Forelimb muscle (tissue), 1 donor: Measurements from ENCODE around the gene CEACAM16. TPM values are rescaled to one million over a fixed set of nuclear protein-coding genes. Genes with fewer than 3 reads are reported as not detected.
"Not testable (repeated sequence)": the region's sequence is repeated elsewhere in the genome, so short reads cannot be mapped to it uniquely, and the experiment has no call there.

Experiments
- DNase-seq: peaks from one replicate; pipeline ENCODE4 v3.0.0-alpha.2; 2013; ENCODE audit warnings: low read depth
- polyA plus RNA-seq: library from polyadenylated mRNA; unstranded; fragments of 120-200 nt; gene quantifications from one replicate; pipeline ENCODE4 v1.2.1, GENCODE V29; 2013; ENCODE audit not compliant: insufficient read length

The CEACAM16 gene, protein sequence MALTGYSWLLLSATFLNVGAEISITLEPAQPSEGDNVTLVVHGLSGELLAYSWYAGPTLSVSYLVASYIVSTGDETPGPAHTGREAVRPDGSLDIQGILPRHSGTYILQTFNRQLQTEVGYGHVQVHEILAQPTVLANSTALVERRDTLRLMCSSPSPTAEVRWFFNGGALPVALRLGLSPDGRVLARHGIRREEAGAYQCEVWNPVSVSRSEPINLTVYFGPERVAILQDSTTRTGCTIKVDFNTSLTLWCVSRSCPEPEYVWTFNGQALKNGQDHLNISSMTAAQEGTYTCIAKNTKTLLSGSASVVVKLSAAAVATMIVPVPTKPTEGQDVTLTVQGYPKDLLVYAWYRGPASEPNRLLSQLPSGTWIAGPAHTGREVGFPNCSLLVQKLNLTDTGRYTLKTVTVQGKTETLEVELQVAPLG
- polyA plus RNA-seq = 0.37 TPM

DNA sequence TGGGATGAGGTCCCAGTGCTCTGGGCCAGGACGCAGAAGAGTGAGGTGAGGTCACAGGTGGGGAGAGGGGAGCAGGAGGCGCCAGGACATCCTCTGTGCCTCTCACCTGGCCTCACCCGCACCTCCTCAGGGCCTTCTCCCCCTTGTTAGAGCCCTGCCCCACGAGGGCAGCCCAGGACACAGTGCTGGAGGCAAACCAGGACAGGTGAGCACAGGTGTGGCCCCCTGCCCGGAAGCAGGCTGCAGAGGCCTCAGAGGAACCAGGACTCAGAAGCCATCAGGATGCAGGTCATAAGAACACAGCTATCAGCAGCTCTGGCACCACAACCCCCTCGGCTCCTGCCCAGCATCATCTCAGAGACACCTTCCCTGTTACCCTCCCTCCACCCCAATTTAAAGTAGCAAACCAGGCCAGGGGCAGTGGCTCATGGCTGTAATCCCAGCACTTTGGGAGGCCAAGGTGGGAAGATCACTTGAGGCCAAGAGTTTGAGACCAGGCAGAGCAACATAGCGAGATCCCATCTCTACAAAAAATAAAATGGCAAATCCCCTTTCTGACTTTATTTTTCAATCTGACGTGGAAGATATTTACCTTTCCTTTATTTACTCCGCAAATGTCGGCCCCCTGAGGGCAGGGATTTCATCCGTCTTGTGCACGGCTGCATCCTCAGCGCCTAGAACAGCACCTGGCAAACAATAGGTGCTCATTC, at the start of gene CEACAM16:
CEACAM16 (plus strand) TSS at position 660 of the 710 bp plus-strand sequence. CDS start 2,306 bp downstream, outside the sequence.
- no peak for DNase-seq

DNA sequence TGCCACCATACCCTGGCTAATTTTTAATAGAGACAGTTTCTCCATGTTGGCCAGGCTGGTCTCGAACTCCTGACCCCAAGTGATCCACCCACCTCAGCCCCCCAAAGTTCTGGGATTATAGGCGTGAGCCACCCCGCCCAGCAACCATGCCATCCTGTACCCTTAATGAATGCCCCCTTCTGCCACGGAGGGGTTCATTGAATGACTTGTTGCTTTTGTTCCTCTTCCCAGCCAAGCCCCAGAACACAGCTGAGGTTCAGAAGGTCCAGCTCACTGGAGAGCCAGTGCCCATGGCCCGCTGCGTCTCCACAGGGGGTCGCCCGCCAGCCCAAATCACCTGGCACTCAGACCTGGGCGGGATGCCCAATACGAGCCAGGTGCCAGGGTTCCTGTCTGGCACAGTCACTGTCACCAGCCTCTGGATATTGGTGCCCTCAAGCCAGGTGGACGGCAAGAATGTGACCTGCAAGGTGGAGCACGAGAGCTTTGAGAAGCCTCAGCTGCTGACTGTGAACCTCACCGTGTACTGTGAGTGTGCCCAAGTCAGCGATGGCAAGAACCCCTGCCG, 49.3 kb upstream of the CEACAM16 start:
- DNase-seq = no peak

DNA sequence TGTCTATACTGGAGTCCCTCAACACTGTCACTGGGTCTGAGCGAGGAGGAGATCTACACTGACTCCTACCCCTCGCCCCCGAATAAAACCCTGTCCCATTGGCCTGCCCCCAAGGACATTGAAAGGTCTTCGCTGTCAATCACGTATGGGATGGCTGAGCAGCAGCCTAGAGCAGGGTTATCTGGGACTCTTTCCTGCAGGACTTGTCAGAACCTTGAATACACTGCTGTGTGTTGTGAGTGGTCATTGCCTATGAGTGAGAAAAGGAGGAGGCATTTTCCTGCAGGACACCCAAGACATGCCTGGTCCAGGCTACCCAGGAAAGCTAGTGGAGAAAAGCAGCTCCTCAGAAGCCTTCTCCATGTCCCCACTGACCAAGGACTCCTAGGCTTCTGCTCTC, 45.6 kb upstream of the CEACAM16 start:
- DNase-seq = no peak

DNA sequence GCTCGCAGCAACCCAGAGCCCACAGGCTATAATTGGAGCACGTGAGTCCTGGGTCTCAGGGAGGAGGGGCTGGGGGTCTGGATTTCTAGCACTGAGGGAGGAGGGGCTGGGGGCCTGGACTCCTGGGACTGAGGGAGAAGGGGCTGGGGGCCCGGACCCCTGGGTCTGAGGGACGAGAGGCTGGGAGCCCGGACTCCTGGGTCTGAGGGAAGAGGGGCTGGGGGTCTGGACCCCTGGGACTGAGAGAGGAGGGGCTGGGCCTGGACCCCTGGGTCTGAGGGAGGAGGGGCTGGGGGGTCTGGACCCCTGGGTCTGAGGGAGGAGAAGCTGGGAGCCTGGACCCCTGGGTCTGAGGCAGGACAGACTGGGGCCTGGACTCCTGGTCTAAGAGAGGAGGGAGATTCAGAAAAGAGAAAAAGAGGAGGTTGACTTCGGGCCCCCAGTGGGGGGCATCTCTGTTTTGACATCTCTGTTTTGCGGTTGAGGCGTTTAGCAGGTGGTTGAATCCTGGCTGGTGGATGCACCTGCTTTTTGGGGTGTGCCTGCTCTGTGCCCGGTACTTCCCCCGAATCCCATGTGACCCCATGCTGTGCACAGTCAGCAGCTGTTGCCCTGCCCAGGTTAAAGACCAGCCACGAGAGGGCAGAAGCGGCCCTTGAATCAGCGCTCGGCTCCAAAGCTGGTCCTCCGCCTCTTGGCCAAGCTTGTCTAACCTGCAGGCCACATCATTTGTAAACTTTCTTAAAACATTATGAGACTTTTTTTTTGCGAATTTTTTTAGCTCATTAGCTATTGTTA, 44.8 kb upstream of the CEACAM16 start:
- DNase-seq = no peak

DNA sequence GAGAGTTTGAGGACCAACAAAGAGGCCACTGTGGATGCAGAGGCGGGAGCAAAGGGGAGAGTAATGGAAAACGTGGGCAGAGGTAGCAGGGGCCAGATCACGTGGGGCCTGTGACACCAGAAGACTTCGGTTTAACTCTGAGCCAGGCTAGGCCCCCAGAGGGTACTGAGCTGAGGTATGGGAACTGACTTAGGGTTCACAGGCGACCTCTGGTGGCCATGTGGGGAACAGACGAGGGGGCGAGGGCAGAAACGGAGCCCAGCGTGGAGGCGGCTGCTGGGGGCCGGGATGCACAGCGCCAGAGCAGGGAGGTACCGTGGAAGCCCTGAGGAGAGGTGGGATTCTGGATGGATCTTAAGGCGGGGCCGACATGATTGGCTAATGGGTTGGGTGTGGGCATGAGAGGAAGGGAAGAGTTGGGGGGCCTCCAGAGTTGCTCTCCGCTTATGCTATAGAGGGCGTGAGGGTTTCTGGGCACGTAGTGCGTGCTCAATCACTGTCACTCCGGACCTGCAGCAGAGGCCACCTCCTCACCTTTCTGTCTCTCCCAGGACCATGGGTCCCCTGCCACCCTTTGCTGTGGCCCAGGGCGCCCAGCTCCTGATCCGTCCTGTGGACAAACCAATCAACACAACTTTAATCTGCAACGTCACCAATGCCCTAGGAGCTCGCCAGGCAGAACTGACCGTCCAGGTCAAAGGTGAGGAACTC, 41.6 kb upstream of the CEACAM16 start:
- DNase-seq = no peak

DNA sequence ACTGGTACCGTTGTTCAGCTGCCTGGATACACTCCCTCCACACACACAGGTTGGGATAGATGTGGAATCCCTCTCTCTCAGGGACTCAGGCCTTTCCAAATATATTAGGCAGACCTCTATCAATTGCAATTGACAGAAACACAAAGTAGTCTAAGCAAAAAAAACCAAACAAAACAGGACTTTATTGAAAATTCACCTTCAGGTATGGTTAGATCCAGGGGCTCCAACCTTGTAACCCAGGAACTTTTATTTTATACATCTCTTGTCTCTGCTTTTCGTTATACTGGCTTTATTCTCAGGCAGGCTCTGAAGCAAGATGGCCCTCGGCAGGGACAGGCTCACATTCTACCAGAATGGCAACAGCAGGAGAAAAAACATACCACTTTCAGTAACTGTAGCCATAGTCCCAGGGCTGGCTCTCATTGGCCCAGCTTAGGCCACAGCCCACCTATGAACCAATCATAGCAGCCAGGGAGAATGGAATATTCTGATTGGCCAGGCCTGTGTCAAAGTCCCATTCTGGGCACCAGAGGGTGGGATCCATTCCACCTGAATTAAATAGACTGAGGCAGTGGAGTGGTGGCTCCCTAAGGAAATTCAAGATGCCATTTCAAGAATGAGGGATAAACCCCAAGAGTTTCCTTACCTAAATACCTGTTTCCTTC, 40.8 kb upstream of the CEACAM16 start:
- no peak for DNase-seq

DNA sequence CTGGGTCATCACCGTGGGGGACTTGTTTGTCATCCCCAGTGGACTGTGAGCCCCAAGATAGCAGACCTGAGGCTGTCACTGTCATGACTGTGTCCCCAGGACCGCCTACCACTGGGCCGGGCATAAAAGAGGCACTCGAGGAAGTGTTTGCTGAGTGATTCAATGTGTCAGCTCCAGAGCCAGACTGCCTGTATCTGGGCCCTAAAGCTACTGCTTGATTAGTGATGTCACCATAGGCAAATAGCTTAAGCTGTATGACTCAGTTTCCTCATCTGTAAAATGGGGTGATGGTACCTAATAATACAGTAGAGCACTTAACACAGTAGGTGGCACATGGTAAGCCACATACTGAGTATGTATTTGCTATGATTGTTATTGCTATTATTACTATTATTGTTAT, 38.9 kb upstream of the CEACAM16 start:
- DNase-seq = no peak

DNA sequence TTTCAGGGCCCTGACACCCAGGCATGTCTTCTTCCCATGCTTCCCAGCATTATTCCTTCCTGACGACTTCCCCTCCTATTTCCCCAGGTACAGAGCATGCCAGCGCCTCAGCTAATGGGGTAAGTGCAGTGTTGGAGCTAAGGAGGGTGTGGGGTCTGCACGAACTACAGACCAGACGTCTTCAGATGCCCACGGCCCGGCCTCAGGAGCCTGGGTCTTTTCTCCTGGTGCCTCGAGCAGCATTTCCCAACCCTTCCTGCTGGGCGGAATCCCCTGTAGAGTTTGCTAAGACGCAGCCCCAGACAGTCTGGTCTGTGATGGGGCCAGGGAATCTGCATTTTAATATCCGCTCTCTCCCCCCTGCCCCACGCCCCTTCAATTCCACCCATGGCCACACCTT, 37.7 kb upstream of the CEACAM16 start:
- no peak for DNase-seq

DNA sequence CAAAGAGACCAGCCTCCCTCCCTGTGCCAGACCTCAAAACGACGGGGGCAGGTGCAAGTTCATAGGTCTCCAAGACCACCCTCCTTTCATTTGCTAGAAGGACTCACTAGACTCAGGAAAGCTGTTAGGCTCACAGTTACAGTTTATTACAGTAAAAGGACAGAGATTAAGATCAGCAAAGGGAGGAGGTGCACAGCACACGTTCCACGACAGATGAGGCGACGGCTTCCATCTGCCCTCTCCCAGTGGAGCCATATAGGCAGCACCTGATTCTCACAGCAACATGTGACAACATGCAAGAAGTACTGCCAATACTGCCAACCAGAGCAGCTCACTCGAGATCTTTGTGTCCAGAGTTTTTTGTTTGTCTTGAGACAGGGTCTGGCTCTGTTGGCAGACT, 37.0 kb upstream of the CEACAM16 start:
- no peak for DNase-seq

DNA sequence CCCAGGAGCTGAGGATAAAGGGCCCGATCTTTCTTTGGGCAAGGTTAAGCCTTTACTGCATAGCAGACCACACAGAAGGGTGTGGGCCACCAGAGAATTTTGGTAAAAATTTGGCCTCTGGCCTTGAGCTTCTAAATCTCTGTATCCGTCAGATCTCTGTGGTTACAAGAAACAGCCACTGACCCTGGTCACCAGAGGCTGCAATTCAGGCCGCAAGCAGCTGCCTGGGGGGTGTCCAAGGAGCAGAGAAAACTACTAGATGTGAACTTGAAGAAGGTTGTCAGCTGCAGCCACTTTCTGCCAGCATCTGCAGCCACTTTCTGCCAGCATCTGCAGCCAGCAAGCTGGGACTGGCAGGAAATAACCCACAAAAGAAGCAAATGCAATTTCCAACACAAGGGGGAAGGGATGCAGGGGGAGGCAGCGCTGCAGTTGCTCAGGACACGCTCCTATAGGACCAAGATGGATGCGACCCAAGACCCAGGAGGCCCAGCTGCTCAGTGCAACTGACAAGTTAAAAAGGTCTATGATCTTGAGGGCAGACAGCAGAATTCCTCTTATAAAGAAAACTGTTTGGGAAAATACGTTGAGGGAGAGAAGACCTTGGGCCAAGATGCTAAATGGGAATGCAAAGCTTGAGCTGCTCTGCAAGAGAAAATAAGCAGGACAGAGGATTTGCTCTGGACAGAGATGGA, 36.1 kb upstream of the CEACAM16 start:
- DNase-seq = no peak

DNA sequence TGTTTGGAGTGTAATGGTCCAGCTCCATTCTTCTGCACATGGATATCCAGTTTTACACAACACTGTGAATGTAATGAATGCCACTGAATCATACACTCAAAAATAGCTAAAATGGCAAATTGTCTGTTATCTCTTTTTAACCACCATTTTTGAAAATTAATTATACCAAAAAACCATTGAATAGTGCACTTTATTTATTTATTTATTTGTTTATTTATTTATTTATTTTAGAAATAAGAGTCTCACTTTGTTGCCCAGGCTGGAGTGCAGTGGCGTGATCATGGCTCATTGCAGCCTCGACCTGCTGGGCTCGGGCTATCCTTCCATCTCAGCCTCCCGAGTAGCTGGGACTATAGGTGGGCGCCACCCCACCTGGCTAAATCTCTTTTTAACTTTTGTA, 35.0 kb upstream of the CEACAM16 start:
- DNase-seq = no peak

DNA sequence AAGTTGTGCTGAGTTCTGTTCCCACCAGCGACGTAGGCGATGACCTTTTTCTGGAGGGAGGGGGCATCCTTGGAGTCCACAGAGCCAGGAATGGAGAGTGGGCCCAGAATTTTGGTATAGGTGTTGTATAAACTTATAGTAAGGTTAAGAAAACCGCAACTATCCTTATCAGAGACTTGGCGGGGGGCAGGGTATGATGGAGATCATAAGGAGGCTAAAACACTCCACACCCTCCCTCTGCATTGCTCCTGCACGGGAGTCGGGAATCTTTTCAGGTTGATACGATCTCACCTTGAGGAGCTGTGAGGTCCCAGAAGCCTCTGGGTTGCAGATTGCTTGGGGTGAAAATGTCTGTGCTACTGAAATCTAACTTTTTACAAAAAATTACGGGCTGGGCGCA, 34.0 kb upstream of the CEACAM16 start:
- DNase-seq = no peak

DNA sequence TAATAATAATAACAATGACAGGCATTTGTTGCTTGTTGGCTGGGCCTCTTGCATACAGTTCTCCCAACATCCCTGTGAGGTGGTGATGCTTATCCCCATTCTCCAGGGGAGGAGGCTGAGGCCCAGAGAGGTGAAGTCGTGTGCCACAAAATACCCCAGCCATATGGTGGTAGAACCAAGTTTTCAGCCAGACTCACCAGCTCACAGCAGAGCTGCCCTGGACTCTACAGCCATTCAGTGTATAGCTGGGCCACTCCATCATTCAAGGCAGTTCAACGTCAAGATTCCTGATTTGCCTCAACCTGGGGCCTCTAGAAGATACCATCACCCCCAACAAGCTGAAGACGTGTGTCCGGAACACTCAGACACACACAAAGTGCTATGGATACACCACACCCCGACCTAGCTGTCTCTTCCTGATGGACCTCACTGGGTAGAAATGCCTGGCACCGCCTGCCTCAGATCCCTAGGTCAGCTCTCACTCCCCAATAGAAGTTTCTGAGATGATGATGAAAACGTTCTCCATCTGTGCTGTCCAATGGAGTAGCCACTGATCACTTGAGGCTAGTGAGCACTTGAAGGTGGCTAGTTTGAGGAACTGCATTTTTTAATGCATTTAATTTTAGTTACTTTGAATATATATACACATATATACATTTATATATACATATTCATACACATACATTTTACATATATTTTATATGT, 31.9 kb upstream of the CEACAM16 start:
- no peak for DNase-seq

DNA sequence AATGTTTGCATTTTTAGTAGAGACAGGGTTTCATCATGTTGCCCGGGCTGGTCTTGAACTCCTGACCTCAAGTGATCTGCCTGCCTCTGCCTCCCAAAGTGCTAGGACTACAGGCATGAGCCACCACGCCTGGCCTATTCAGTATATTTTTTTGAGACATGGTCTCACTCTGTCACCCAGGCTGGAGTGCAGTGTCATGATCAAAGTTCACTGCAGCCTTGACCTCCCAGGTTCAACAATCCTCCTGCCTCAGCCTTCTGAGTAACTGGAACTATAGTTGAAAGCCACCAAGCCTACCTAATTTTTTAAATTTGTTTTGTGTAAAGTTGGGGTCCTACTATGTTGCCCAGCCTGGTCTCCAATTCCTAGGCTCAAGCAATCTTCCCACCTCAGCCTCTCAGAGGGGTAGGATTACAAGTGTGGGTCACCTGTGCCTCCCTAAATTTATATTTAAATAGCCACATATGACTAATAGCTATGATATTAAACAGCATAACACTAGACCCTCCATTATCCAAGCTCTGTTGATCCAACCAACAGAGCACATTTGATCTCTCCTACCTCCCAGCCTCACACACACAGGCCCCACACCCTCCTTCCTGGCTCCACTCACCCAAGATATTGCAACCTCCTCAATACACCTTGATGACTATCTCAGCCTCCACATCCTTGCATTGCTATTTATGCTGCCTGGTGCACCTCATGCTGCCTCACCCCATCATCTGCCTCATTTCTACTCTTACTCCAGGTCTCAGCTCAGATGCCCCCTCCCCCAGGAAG, 29.8 kb upstream of the CEACAM16 start:
- DNase-seq = no peak

DNA sequence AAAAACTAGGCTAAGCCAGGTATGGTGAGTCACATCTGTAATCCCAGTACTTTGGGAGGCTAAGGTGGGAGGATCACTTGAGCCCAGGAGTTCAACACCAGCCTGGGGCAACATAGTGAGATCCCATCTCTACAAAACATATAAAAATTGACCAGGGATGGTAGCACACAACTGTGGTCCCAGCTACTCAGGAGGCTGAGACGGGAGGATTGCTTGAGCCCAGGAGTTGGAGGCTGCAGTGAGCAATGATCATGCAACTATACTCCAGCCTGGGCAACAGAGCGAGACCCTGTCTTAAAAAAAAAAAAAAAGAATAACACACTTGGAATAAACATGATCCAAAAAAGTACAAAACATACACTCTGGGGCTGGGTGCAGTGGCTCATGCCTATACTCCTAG, 28.9 kb upstream of the CEACAM16 start:
- DNase-seq = not testable (repeated sequence)

DNA sequence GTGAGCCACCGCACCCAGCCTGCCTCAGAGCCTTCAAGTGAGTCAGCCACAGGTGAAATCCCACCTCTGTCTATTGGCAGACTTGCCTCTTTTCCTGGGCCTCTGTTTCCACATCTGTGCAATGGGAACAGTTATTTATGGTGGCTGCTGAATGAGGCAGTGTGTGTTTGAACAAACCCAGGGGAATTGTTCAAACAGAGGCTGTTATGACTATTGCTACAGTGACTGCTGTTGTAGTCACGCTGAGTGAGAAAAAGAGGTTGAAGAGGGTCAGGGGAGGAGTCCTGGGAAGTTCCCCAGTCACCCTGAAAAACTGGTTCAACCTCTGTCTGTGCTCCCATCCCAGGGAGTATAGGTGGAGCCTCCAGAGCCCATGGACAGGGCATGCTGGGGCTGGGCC, 27.6 kb upstream of the CEACAM16 start, which contains the start of gene CEACAM19:
CEACAM19 (plus strand) TSS at position 83 of the 400 bp plus-strand sequence. CDS start 450 bp downstream, outside the sequence.
- no peak for DNase-seq

DNA sequence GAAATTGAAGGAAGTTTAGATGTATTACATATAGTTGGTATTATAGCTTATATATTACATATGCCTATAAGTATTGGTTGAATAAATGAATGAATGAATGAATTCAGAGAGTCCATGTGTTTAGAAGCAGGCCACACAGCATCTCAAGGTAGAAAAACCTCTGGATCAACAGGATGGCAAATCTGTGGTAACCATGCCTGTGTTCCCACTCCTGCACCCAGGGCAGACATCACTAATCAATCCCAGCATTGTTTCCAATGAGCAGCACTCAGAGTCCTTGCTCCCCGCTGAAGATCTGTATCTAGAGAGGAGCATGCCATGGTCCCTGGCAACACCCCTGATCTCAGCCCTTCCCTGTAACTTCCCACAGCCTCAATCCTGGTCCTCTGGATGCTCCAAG, 26.7 kb upstream of the CEACAM16 start:
- no peak for DNase-seq

DNA sequence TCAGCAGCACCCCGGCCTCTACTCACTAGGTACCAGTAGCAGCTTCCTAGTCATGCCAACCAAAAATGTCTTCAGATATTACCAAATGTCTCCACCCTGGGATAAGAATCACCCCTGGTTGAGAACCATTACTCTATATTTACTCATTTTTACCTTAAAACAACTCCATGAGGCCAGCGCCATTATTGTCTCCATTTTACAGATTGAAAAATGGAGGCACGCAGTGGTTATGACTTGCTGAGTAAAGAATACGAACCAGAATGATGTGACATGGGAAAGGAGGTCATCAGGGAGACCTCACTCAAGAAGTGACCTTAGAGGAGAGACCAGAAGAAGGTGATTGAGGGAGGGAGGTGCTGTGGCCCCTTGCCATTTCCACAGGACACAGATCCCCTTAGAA, 25.4 kb upstream of the CEACAM16 start:
- no peak for DNase-seq

DNA sequence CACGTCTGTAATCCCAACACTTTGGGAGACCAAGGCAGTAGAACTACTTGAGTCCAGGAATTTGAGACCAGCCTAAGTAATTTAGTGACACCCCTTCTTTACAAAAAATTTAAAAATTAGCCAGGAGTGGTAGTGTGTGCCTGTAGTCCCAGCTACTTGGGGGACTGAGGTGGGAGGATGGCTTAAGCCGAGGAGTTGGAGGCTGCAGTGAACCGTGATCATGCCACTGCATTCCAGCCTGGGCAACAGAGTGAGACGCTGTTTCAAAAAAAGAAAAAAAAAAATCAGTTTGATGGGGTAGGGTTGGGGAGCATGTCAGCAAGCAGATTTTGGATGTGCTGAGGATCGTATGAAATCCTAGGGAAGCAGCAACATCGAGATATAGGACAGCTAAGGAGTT, 23.4 kb upstream of the CEACAM16 start:
- no peak for DNase-seq
